ENCODE data around the gene SLC5A3.

Gene SLC5A3

GRCh38 chr21:34073032-34073748, at the start of gene SLC5A3, which contains the start of gene MRPS6:
Gene SLC5A3 (plus strand): TSS chr21:34073578. CDS start chr21:34095199, 21,621 bp downstream.
Gene MRPS6 (plus strand): TSS chr21:34073578. CDS start chr21:34073701, 123 bp downstream.
- DNase-seq = peak; percentile 38 to 76 (median 52)

GRCh38 chr21:34023691-34024373, 49.5 kb upstream of the SLC5A3 start:
- DNase-seq = no peak

GRCh38 chr21:34024374-34024693, 49.0 kb upstream of the SLC5A3 start:
- DNase-seq = no peak

GRCh38 chr21:34027721-34028461, 45.5 kb upstream of the SLC5A3 start:
- no peak for DNase-seq

GRCh38 chr21:34029743-34030528, 43.4 kb upstream of the SLC5A3 start:
- no peak for DNase-seq

- DNase-seq = no peak
Measured at GRCh38 chr21:34031835-34032370, 41.5 kb upstream of the SLC5A3 start.

- DNase-seq = no peak
Measured at GRCh38 chr21:34034369-34035014, 38.9 kb upstream of the SLC5A3 start.

- no peak for DNase-seq
Measured at GRCh38 chr21:34035619-34036354, 37.6 kb upstream of the SLC5A3 start.

- DNase-seq = no peak
Measured at GRCh38 chr21:34037009-34037795, 36.2 kb upstream of the SLC5A3 start.

- no peak for DNase-seq
Measured at GRCh38 chr21:34039678-34040382, 33.5 kb upstream of the SLC5A3 start.

GRCh38 chr21:34042735-34043134, 30.6 kb upstream of the SLC5A3 start:
- DNase-seq = no peak

- no peak for DNase-seq
Measured at GRCh38 chr21:34043333-34043732, 30.0 kb upstream of the SLC5A3 start.

GRCh38 chr21:34046917-34047316, 26.5 kb upstream of the SLC5A3 start:
- no peak for DNase-seq

GRCh38 chr21:34047835-34048234, 25.5 kb upstream of the SLC5A3 start:
- DNase-seq = no peak

GRCh38 chr21:34052171-34052570, 21.2 kb upstream of the SLC5A3 start:
- no peak for DNase-seq

- DNase-seq = no peak
Measured at GRCh38 chr21:34054259-34054658, 19.1 kb upstream of the SLC5A3 start.

GRCh38 chr21:34055615-34056014, 17.8 kb upstream of the SLC5A3 start:
- no peak for DNase-seq

GRCh38 chr21:34061983-34062382, 11.4 kb upstream of the SLC5A3 start:
- no peak for DNase-seq

GRCh38 chr21:34065027-34065426, 8.4 kb upstream of the SLC5A3 start:
- no peak for DNase-seq

GRCh38 chr21:34071683-34072082, 1.7 kb upstream of the SLC5A3 start:
- DNase-seq = no peak
